ENCODE measurements around the gene ADAM22.

Gene ADAM22

DNA sequence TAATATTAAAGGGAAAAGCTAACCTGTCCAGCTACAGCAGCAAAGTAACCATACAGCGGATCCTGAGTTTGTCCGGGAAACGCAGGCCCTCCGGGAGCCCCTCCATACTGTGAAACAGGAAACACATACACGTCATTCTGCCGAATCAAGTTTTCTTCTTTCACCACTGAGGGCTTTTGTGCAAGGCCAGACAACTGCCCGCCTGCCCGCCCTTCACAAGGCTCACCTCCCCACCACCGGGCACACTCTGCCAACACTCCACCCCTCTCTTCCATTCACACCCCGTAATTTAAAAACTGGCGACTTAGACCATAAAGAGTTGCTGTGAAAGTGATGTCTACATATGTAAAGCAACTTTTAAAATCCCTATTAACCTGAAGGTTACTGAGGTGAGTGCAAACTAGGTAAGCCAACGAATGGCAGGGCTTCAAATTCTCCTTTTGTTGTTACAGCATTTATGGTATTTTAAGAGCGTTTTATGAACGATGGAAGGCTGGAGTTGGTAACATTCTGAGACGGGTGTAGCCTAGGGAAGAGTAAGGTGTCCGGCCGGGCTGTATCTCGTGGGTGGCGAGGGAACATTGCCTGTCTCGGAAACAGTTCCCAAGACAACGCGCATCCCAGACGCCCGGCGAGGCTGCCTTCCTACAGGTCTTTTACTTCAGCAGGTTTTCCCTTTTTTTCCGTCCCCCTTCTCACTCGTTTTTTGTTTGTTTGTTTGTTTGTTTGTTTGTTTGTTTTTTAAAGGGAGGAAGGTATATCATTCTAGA lies 285.0 kb downstream of the ADAM22 start:
- peak; percentile 80 for DNase-seq

DNA sequence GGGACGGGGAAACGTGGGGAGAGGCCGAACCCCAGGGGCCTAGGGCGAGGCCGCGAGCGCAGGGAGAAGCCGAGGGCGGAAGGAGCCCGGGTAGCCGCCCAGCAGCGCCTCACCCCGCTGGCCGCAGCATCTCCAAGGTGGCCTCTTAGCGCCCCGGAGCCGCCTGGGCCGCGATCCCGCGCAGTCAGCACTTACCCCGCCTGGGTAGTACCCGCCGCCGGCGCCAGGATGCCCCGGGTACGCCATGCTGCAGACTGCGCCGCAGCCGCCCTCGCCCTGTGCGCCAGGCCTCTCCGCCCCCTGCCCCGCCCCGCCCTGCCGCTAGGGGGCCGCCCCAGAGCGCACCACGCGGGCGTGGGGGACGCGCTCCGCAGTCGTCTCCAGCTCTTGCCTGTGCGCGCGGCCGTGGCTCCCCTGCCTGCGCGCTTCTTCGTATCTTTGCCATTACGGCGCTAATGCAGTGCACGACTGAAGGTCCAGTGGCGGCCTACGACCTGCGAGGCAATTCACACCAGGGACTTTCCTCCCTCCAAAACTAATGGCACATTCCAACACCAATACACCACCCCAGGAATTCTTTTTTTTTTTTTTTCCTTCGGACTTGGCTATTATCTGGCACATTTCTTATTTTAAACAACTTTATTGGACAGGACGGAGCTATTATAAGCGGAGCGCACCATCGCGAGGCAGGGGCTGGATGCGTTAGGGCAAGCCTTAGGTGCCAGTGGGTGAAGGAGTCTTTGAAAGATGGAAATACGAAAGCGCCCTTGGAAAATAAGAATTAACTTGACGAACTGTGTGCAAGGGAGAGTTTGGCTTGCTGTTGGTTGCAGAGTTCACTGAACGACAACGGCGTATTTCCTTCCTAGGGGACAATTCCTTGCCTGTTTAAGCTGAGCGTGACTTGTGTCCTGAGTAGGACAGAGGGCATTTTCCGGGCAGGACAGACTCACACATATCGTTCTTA lies 286.0 kb downstream of the ADAM22 start, which contains the start of gene SRI:
Gene SRI, minus strand, starts transcription at position 258 of the 967 bp plus-strand sequence. Its CDS starts 12 bp downstream, at position 246.
- peak; percentile 91 for DNase-seq

DNA sequence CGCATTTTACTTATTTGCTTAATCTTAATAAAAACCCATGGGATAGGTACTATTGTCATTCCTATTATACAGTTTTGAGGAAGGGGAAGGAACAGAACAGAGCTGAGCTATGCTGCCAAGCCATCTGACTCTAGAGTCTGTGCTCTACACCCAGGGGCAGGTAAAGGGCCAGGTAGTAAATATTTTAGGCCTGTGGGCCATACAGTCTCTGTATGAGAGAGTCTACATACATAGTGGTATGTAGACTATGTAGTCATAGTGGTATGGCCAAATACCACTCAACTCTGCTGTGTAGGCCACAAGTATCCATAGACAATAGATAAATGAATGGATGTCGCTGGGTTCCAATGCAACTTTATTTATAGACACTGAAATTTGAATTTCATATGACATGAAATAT lies 289.2 kb downstream of the ADAM22 start:
- DNase-seq, result no peak

DNA sequence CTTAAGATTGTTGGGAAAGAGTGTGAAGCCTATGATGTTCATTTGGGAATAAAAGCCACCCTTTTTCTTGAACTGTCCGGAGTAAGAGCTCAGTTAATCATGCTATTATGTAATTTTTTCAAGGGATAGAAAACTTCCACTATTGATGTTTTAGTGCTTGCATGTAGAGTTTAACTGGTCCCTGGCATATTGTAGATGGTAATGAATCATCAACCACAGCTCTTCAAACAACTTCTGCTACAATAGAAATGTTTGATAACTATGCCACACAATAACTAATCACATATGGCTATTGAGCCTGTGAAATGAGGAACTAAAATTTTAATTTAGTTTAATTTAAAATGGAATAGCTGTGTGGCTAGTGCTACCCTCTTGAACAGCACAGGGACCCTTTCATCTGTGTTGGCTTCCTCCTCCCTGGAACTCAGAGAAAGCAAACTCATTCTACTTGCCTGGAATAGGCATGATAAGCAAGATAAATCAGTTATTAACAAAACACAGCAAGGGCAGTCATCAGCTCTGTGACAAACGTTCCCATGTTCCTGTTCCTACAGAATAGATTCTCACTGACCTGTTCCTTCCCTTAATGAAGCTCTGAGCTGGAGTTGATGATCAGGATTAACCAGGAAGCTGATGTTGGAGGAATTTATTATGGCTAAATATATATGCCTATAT lies 290.7 kb downstream of the ADAM22 start:
- DNase-seq, result no peak

DNA sequence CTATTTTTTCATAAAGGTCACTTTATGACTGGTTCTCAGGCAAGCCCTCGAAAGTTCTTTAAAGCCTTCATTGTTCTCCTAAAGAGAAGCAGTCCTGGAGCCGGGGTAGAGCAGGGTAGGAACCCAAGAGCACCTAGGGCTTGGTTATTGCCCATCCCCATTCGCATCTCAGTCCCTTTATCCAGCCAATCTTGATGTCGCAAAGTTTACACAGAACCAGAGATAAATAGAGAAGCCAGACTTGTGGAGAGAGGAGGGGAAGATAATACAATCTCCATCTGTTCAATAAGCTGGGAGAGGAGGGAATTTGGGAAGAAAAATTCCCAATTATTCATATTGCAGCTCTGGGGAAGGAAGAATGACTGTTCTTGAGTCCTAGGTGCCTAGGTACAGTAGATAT lies 292.1 kb downstream of the ADAM22 start:
- DNase-seq, result no peak

DNA sequence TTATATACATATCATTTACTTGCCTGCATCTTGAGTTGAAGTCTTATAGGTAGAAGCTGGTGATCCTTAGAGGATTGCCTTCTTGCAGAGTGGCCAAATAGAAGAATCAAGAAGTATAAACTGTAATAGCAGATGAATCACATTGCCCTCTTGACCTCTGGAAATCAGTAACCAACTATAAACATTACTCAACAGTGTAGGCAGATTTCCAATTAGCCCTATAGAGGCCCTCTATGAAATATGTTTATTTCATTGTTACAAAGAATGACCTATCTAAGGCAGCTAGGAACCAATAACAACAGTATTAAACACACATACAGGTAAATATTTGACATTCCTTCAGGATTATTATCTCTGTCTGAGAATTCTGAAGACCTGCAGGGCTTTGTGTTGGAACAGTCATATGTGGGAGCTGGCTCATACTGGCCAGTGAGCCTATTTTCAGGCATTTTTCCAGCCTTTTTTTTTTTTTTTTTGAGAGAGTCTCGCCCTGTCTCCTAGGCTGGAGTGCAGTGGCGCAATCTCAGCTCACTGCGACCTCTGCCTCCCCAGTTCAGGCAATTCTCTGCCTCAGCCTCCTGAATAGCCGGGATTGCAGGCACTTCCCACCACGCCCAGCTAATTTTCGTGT lies 292.9 kb downstream of the ADAM22 start:
- no peak for DNase-seq

DNA sequence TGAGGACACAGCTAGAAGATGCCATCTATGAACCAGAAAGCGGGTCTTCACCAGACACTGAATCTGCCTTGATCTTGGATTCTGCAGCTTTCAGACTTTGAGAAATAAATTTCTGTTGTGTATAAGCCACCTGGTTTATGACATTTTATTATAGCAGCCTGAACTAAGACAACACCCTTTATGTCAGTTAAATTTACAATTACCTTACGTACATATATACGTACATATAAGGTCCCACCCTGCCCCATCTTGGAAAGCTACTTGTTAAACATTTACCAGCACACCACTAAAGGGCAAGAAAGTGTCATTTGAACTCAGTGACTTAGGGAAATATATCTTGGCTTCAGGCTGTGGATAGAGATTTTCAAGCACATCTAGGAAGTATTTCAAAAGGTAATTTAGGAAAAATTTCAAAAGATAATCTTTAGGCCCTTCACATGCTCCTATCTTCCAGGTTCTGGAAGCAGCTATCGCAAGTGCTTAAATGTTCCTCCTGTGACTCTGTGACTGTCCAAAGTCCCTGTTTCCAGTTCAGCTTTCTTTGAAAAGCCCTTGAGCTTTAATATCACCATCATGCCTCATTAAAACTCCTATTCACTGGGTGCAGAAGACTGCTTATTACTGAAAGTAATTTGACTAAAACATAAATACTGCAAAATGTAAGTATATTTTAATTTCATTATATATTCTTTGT lies 295.4 kb downstream of the ADAM22 start:
- DNase-seq, result no peak

DNA sequence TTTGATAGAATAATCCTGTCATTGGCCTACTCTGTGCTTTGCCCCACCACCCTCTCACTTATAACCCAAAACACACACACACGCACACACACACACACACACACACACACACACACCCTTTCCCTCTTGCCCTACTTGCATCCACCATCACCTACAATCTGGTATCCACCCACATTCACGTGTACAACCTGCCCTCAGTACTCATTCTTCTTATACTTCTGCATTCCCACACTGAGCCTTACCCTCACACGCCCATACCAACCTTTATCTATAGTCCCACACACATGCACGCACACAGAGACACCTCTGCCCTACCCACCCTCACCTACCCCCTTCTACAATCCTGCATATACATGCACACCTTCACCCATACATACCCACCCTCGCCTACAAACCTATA lies 296.6 kb downstream of the ADAM22 start:
- DNase-seq, result no peak

DNA sequence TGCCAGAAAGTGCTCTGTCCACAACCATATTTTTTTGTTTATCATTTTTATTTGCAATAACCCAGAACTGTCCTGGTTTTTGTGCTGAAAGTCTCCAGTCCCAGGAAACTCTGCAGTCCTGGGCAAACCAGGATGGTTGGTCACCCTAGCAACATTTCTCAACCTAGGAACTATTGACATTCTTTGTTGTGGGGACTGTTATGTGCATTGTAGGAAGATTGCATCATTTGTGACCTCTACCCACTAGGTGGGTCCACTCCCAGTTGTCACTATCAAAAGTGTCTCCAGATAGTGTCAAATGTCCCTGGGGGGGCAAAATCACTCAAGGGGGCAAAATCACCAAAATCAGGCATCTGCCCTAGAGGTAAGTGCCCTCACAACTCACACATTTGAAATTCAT lies 299.8 kb downstream of the ADAM22 start:
- DNase-seq, result no peak

DNA sequence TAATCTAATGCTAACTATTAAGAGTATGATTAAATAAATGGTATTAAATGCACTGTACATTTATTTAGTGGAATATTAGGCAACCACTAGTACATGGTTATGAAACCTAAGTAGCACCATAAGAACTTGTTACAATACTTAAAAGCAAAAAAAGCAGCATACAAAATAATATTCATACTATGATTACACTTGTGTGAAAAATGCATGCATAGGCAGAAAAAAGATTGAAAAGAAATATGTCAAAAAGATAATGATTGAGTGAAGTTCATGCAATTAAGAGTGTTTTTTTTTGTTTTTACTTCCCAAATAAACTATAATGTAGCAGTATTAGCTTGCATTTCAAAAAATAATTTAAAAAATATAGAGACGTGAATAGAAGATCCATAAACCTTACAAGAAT lies 305.8 kb downstream of the ADAM22 start:
- no peak for DNase-seq

DNA sequence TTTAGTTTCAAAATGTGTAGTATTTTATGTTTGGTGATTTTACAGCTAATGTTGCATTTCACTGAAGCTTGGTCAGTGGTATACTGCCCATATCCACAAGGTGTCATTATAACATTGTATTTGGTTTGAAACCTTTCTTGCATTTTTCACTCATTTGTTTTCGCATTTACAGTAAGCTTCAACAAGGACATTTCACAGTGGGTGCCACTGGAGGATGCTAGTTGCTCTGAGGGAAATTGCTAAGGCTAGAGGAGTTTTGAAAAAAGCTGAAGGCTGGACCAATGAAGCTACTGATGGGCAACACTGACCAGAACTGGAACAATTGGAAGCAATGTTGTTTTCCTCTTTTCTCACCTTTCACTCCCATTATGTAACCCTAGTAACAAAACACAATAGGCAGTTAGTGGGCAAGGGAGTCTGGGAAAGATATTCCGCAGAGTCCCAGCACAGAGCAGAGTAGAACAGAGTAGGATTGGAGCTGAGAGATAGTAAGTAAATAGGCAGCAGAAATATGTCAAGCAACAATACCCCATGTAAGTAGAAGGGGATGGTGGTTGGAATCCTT lies 309.4 kb downstream of the ADAM22 start:
- peak; percentile 30 for DNase-seq

DNA sequence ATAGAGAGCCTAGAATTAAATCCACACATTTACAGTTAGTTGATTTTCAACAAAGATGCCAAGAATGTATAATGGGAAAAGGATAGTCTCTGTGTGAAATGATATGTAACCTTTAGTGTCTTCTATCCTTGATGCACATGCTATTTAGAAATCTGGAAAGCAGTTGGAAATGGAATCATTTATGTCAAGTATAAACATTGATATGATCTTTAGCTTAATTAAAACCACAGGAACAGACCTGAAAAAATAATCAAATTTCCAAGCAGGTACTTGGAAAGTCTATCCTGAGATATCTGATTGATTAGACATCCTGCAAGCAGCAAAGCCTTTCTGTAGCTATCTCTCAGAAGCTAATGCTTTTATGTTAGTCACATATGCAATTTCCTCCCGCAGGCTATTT lies 310.2 kb downstream of the ADAM22 start:
- DNase-seq, result no peak
